Lower leg skin (tissue), 3 donors: ENCODE results near the gene RND2.
"Not testable (repeated sequence)": the region's sequence is repeated elsewhere in the genome, so short reads cannot be mapped to it uniquely, and the experiment has no call there.

Source experiments
- POLR2A ChIP-seq, 2 donors: fragments of 450-650 bp; IDR thresholded peaks; one replicate each; pipeline ENCODE4 v1.6.1; 2016 to 2017; ENCODE audit warnings: antibody characterized with exemption in 2 of 2, mild to moderate bottlenecking in 1 of 2, moderate library complexity in 1 of 2
- TF ChIP-seq, protein P1 (sequence below), 3 donors: fragments of 450-650 bp; IDR thresholded peaks; one replicate each; pipeline ENCODE4 v1.5.1; 2016; ENCODE audit warnings: antibody characterized with exemption in 3 of 3, mild to moderate bottlenecking in 3 of 3, moderate library complexity in 2 of 3

DNA sequence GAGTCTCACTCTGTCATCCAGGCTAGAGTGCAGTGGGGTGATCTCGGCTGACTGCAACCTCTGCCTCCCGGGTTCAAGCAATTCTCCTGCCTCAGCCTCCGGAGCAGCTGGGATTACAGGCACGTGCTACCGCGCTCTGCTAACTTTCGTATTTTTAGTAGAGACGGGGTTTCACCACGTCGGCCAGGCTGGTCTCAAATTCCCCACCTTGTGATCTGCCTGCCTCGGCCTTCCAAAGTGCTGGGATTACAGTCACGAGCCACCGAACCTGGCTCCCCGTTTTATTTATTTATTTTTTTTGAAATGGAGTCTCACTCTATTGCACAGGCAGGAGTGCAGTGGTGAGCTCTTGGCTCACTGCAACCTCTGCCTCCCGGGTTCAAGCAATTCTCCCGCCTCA, 49.3 kb upstream of the RND2 start:
- TF ChIP-seq, protein P1, sequence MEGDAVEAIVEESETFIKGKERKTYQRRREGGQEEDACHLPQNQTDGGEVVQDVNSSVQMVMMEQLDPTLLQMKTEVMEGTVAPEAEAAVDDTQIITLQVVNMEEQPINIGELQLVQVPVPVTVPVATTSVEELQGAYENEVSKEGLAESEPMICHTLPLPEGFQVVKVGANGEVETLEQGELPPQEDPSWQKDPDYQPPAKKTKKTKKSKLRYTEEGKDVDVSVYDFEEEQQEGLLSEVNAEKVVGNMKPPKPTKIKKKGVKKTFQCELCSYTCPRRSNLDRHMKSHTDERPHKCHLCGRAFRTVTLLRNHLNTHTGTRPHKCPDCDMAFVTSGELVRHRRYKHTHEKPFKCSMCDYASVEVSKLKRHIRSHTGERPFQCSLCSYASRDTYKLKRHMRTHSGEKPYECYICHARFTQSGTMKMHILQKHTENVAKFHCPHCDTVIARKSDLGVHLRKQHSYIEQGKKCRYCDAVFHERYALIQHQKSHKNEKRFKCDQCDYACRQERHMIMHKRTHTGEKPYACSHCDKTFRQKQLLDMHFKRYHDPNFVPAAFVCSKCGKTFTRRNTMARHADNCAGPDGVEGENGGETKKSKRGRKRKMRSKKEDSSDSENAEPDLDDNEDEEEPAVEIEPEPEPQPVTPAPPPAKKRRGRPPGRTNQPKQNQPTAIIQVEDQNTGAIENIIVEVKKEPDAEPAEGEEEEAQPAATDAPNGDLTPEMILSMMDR (IDR thresholded peaks at IDR 0.05): not testable (repeated sequence)
- not testable (repeated sequence) for TF ChIP-seq POLR2A (IDR thresholded peaks at IDR 0.05)
